GM19397 (cell line): ENCODE measurements around the gene FRK.
A peak's percentile ranks its signal among the peaks of the same experiment; 100 is the strongest.
"Not testable (repeated sequence)": the region's sequence is repeated elsewhere in the genome, so short reads cannot be mapped to it uniquely, and the experiment has no call there.

ENCODE experiments used
- ATAC-seq: cut with Tn5 transposase; IDR thresholded peaks from one replicate; pipeline ENCODE4 v1.9.1; 2021; ENCODE audit warnings: mild to moderate bottlenecking, moderate library complexity; ENCODE audit not compliant: unreplicated experiment

The FRK gene

GRCh38 chr6:116060572-116061283, at the start of gene FRK:
FRK (minus strand) TSS chr6:116060891; CDS start chr6:116060311, 580 bp downstream.
- no peak for ATAC-seq

DNA sequence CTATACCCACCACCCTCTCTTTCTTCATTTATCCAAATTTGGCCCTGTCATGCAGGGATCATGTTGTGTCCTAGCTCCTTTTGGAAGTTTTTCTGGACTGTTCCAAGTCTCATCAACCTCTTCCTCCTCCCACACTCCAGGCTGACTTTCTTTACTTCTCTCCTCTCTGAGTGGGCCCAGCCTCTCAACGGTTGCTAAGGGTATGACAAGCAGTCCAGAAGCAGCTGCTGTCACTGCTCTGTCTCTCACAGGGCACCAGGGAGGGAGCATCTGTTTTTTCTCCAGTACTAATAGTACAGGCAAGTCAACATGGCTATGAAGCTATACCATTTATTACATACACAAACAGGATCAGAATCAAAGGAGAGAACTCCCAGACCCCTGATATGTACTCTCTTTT, 48.1 kb upstream of the FRK start:
- no peak for ATAC-seq

DNA sequence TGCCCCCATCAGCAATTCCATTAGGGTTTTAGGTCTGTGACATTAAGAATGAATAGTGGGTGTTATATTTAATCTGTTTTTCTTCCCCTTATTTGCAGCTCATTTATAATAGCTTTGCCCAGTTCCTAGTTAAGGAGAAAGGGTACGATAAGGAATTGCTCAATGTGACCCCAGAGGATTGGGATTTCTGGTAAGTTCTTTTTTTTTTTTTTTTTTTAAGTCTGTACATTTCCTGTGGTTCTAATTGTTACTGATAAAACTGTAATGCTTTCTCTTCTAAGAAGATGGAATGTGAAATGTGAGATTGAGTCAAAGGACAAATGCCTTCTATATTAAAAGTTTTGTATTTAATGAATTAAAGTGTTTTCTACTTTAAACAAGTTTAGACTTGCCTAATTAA, 45.5 kb upstream of the FRK start:
- no peak for ATAC-seq

- ATAC-seq: no peak
Measured at GRCh38 chr6:116105247-116105646, 44.6 kb upstream of the FRK start.

DNA sequence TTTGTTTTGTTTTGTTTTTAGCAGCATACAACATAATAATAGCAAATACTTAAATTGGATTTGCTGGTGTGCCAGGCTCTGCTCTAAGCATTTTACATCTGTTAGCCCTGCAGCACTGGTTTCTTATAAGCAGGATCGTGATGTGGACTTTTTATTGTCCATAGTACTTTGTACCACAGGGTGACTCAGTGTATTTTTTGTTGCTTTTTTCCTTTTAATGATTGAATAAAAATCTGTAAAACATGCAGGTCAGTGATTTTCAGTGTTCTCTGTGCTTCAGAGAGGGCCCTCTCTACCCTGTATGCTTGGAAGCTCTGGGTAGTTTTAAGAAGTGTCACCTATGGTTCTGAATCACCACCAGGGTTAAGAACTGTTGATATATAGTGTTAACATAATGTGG, 43.9 kb upstream of the FRK start:
- ATAC-seq: no peak

DNA sequence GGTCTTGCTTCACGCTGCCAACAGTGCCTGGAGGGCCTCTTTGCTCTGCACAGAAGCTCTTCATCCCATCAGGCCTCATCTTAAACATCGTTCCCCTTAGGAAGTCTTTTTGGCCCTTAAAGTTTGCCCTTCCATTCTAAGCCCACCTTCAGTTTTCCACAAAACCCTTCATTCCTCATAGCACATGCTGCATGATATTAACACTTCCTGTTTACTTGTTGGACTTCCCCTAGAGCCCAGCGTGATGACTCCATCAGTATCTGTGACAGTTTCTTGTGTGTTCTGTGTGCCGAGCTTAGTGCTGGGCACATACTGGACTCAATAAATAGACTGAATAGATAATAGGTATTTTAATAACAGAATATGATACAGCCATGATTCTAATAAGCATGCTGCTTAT, 42.2 kb upstream of the FRK start:
- ATAC-seq: no peak

GRCh38 chr6:116101790-116102189, 41.1 kb upstream of the FRK start:
- no peak for ATAC-seq

DNA sequence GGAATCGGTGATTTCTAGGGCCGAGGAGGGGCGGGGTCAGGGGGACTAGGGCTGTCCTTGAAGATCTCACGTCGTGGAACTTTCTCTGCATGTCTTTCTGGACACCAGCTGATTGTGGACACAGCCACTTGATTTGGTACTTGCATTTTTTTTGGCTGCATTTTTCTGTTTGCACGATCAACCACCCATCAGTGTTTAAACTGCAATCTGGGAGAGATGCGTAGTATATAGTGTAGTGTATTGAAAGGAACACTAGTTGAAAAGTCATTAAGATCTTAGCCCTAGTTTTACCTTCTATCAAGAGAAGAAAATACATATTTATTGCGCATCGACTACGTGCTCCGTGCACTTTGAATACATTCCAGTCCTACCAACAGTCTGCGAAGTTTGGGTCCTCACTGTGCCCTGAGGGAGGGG, 40.6 kb upstream of the FRK start:
- no peak for ATAC-seq

GRCh38 chr6:116100419-116101301, 40.0 kb upstream of the FRK start, which contains the start of gene NT5DC1:
NT5DC1 (plus strand) TSS chr6:116100853; CDS start chr6:116100931, 78 bp downstream.
- ATAC-seq: peak; percentile 90

DNA sequence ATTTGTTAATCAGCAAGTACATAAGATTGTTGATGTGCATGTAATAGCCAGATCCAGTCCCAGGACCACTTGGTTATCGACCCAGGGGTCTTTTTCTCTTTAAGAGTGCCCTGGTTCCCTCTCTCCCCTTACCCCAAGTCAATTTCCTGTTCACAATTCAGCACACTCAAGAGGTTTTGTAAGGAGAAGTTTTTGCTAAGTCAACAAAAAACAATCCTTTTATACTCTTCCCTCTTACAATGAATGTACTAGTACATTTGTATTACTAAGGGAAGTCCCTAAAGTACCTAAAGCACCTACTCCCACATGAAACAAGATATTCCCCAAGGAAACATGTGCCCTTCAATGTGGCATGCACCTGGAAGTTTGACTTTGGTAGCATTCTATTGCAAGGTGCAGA, 38.3 kb upstream of the FRK start:
- ATAC-seq: no peak

DNA sequence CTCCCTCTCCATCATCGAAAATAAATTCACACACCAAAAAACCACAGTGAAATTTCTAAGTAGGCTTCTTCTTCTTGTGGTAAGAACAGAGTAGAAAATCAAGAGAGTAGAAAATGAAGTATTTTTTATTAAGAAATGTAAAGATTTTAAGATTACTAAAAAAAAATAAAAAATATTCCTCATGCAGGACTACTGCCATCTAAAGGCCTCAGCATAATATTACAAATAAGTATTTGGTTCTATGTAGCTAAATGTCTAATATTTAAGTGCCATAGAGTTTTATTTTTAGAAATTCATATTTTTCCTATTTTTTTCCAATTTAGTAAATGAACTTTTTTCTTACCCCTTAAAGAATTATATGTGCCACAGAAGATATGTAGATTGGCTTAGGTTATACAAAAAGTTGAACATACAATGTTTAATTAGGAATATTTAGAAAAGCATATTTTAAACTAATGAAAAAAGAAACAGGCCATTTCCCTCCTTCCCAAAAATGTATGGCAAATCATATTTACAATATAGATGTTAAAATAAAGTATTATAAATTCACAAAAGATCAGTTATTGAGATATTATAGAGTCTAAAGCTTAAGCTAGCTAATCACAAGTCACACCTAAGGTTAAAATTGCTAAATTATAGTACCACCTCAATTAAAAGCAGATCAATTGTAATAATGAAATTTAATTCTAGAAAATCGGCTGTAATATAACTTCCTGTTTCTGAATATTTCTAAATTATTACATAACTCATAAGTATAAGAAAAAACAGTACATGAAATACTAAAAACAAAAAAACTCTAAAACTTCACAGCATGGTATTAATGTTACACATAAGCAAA, 36.5 kb upstream of the FRK start:
- ATAC-seq: no peak

- not testable (repeated sequence) for ATAC-seq
Measured at GRCh38 chr6:116096048-116096759, 35.5 kb upstream of the FRK start.

DNA sequence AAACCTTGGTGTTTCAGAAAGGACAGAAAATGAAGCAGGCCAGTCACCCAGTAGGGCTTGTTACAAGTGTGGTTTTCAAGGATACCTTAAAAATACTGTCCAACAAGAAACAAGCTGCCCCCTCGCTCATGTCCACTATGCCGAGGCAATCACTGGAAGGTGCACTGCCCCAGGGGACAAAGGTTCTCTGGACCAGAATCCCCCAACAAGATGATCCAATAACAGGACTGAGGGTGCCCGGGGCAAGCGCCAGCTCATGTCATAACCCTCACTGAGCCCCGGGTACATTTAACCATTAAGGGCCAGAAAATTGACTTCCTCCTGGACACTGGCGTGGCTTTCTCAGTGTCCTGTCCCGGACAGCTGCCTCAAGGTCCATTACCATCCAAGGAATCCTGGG, 33.4 kb upstream of the FRK start:
- no peak for ATAC-seq

DNA sequence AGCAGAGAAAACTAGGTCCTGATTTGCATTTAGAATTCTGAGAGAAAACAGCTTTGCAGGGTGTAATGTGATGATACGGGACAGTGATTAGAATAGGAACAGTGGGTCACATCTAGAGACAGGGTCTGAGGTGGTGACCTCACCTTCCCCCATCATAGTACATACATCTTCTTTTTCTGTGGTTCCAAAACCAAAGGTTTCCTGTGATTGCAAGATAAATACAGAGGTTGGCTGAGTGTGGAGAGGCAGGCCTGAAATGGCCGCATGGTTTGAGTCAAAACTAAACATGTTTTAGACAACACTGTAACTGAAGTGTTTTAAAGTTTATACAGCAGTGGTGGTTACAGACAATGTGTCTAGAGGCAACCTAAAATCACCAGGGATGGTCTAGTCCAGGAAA, 29.6 kb upstream of the FRK start:
- peak; percentile 58 for ATAC-seq

DNA sequence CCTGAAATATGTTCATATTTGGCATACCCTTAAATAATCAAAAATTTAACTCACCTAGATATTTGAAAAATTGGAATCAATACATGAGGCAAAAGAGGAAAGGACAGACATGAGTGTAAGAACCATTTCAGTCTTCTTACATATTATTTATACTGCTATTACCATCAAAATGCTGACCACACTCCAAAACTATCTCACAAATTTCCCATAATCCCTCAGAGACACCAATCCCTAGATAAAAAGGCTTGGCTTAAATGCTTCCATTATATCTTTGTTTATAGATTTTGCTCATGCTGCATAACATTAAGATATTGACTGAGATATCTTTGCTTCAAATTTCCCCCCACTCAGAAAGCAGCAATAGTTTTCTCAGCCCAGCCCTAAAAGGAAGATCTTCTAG, 28.3 kb upstream of the FRK start:
- ATAC-seq: no peak

DNA sequence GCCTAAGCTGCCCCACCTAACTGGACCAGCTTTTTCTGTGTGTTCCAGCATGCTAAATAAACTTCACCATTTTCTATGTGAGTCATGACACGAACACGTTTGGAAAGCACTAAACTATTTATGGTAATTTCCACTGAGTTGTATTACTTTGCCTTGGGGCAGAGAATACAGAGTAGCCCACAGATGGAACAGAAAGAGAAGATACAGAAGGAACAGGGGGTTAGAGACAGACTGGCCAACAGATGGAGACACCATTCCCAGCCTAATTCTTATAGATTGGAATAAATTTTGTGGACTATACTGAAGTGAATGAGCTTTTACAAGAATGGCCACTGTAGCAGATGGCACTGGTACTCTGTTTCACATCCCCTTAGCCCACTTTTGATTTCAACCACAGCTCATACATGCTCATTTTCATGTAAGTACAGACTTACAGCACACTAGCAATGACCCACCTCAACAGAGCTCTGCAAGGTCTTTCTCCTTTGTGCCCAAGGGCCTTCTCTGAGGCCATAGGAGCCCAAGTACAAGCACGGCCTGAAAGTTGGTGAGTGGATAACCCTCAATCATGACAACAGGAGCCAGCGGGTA, 26.8 kb upstream of the FRK start:
- ATAC-seq: peak; percentile 95

DNA sequence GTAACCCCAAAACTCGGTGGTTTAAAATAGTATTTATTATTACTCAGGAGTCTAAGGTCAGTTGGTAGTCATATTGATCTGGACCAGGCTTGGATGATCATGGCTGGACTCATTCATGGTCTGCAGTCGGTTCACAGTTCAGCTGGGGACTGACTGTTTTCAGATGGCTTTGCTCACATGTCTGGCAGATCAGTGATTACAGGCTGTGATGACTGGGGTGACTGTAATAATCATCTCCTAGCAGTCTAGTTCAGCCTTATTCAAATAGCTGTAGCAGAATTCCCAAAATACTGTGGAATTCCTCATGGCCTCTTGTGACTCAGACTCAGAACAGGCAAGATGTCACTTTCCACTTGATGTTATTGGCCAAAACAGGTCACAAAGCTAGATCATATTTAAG, 23.6 kb upstream of the FRK start:
- ATAC-seq: no peak

DNA sequence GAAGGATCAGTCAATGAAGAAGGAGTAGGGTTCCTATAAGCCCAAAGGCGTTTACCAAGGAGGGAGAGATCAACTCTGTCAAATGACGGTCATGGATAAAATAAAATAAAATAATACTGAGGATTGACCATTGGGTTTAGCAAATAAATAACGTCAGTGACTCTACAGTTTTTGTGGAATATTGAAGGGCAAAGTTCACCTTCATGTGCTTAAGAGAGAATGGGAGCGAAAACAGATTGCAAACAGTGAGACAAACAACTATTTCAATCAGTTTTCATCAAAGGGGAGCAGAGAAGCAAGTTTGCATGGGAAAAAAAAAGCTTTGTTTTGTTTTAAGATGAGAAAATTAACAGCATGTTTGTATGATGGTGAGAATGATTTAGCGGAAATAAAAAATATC, 22.4 kb upstream of the FRK start:
- no peak for ATAC-seq

DNA sequence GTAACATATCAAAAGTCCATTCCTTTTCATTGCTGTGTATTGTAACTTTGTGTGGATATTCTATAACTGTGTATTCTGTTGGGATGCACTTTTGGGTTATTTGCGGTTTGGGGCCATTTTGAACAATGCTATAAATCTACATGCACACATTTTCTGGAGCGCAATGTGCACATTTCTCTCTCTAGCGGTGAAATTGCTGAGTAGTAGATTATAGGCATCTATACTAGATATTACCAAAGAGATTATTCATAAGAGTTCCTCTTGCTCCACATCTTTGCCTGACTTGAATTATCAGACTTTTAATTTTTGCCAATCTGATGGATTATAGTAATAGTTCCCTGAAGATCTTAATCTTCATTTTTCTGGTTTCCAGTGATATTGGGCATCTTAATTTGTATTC, 18.3 kb upstream of the FRK start:
- no peak for ATAC-seq

DNA sequence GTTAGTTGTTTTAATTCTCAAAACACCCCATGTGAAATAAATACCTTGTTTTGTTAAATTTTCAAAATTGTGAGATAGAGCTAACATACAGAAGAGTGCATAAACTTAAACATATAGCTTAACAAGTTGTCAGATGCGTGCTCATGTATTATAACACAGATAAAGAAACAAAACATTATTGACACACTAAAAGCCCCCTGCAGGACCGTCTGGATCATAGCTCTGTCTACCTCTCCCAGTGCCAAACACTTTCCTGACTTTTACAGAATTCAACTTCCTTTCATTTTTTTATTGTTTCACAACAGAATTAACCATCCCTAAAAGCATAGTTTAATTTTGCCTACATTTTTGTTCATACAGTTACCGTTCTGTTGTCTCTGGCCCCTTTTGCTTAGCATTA, 17.8 kb upstream of the FRK start:
- ATAC-seq: no peak
